GM19238 (cell line): ENCODE measurements around the gene ZNF70.

Source experiments
- DNase-seq: peaks from one replicate; pipeline ENCODE4 v3.0.0; 2011; ENCODE audit warnings: low spot score; ENCODE audit not compliant: insufficient read length

The ZNF70 gene

DNA sequence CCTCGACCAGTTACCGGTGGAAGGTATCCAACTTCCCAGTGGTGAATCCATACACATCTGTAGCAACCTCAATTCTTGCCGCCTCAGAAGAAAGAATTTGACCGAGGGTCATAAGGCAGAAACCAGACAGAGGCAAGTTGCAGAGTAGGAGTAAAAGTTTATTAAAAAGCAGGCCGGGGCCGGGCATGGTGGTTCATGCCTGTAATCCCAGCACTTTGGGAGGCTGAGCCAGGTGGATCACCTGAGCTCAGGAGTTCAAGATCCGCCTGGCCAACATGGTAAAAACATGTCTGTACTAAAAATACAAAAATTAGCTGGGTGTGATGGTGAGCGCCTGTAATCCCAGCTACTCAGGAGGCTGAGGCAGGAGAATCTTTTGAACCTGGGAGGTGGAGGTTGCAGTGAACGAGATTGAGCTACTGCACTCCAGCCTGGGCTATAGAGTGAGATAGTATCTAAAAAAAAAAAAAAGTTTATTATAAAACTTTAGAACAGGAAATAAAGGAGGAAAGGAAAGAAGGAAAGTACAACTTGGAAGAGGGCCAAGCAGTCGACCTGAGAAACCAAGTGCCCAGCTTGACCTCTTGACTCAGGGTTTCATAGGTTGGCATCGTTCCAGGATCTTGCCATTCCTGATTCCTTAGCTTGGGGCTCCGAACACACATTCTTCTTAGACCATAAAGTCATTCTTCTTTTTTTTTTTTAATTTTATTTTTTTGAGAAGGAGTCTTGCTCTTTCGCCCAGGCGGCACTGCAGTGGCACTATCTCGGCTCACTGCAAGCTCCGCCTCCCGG, 32.3 kb downstream of the ZNF70 start:
- no peak for DNase-seq

DNA sequence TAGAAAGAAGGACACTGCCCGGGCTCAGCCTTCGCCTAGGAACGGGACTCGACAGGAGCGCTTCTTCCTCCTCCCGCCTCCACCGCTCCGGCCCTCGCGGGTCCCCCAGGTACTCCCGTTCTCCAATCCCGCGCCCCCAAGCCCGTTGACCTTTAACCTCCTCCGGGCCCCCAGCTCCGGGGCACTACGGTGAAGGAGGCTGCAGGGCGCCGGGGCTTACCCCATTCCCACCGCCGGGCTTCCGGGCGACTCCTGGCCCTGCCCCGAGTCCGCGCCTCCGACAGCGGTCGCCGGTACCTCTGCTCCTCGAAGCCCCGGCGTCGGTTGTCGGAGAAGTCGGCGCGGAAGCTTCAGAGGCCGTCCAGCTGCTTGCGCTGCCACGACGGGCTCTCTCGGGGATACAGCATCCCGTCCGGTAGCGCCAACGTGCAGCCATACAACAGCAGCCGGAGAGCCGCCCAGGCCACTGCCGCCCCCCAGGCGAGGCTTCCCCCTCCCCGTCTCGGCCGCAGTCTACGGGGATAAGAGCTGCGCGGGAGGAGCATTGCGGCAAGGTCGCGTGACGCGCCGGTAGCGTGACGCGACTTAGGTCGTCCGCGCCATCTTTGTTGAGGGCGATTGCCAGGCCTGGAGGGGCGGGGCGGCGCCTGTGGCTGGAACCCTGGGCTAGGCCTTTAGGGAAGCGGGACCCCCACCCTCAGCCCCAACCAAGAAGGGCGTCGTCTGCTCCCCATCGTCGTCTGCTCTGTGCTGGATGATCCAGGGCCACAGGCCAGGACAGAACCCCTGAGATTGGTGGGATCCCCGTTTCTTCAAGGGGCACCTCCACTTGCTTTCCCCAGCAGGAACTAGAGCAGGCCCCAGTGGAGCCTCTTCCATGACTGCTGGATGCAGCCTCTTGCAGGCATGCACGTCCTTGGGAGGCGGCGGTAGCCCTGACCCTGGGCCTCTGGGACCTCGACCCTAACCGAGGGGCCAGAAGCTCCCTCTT, 33.8 kb downstream of the ZNF70 start:
- DNase-seq, result peak; percentile 85

DNA sequence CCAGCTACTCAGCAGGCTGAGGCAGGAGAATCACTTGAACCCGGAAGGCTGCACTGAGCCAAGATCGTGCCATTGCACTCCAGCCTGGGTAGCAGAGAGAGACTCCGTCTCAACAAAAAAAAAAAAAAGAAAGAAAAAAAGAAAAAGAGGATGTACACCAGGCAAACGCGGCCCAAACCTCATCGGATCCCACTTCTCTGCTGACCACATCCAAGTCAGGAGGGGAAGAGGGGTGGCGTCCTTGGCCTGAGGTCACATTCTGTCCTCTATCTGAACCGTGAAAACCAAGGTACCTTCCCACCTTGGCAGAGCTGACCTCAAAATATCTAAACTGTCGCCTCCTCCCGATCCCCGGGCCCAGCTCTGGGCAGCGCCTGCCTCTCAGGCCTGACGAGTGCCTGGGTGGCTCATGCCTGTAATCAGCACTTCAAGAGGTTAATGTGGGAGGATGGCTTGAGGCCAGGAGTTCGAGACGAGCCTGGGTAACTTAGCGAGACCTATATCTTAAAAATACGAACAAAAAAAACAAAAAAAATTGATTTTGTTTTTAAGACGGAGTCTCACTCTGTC, 35.0 kb downstream of the ZNF70 start:
- DNase-seq, result no peak

DNA sequence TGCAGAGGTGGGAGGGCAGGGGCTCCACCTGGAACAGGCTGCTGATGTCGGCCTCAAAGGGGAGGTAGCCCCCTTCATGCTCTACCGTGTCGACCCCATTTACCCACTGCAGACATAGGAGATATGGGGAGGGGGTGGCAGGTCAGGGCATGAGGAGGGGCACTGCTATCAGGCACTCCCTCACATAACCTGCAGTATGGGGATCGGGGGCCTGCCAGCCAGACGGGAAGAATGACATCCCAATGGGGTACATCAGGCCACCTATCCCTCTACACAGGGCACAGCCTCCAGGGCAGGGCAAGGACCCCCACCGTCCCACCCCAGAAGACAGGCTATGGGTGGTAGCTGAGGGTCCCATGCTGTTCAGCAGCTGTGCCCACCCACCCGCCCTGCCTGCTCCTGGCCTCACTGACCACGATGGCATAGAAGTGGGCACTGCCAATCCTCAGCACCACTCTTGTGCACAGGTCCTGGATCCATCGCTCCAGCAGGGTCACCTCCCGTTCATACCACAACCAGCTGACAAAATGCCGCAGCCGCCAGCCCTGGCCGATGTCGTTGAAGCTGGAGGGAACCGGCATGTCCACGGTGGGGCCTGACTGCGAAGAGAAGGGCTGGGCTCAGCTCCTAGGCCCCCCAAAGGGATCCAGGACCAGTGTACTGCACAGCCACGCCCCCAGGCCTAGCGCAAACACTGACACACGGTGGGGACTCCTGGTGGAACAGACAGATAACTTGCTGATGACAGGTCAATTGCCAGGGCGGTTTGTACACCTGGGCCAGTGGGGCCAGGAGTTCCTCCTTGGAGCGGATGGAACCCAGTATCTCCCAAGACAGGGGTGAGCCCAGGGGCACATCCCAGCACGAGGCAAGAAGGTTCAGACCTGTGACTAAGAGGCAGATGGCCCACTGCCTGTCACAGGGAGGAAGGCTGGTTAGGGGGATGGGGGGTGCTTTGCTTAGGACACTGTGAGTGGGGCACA, 36.0 kb downstream of the ZNF70 start:
- no peak for DNase-seq

DNA sequence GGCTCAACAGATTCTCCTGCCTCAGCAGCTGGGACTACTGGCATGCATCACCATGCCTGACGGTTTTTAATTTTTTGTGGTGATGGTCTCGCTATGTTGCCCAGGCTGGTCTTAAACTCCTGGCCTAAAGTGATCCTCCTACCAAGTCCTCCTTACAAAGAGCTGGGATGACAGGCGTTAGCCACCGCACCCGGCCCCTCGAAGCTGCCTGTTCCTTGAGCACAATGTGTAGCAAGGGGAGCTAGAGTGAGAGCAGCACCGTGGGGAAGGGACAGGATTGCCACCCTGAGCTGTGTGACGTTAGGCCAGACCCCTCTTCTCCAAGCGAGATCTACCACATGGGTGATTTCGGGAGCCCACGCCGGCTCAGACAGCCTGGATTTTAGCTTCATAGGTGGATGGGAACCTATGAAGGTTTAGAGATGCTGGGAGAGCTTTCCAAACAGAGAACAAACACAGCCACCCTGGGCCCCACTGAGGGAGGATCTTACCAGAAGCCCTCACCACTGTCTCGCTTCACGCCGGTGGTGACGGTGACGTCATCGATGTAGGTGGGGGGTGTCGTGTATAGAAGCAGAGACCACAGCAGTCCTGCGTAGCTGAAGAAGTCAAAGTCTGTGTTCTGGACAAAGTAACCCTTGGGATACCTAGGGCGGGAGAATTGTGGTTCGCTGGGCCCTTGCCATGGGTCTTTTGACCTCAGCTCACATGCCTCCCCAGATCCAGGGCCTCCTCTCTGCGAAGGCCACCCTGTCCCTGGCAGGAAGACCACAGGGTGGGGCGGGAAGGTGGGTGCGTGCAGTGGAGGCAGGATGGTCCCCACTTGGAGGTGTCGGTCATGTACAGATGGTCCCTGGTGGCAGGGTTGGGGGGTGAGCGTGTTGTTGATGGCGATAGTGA, 37.0 kb downstream of the ZNF70 start:
- DNase-seq, result no peak

DNA sequence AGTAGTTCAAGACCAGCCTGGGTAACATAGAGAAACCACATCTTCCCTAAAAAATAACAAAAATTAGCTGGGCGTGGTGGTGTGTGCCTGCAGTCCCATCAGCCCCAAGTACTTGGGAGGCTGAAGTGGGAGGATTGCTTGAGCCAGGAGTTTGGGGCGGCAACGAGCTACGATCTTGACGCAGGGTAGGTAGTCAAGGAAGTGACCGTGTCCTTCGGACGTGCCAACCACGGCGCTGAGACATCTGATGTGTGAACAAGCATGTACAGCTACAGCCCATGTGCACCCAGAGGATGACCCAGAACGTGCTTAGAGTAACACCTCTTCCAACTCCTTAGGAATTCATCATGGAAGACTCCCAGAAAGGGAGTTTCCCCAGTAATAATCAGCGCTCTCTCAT, 38.7 kb downstream of the ZNF70 start:
- DNase-seq, result no peak

DNA sequence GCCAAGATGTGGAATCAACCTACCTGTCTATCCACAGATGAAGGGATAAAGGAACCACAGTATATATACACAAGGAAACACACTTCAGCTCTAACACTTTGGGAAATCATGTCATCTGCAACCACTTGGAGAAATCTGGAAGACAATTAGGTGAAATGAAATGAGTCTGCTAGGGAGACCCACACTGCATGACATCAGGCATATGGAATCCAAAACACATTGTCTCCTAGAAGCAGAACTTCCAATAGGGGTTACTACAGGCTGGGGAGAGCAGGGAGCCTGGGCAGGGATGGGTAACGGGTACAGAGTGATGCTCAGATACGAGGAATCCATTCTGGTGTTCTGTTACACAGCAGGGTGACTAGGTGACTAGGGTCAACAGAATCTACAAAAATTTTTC, 41.8 kb downstream of the ZNF70 start:
- DNase-seq, result no peak

DNA sequence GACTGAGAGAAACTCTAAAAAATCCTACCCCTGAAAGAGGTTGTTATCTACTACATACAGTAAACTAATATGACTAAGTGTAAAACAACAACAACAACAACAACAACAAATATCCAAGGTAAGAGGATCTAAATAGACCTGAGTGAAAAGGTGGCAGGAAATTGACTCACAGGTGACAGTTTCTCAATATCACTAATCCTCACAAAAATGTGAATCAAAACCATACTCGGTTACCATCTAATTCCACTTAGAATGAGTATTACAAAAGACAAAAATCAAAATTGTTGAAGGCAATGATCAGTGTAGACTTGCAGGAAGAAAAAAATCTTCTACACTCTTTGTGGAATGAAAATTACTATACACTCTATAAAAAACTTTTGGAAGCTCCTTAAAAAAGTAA, 42.6 kb downstream of the ZNF70 start:
- no peak for DNase-seq

DNA sequence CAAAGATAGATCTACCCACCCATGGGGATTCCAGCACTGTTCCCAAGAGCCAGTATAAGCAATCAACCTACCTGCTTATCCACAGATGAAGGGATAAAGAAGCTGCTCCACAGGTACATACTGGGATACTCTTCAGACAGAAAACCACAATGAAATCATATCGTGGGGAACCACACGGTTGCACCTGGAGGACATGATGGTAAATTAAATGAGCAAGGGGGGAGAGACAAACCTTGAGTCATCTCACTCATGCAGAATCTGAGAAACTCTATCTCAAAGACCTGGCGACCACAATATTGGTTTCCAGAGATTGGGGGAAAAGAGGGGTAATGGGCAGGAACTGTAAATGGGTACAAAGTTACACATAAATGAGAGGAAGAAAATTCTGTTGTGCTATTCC, 45.6 kb downstream of the ZNF70 start:
- DNase-seq, result no peak

DNA sequence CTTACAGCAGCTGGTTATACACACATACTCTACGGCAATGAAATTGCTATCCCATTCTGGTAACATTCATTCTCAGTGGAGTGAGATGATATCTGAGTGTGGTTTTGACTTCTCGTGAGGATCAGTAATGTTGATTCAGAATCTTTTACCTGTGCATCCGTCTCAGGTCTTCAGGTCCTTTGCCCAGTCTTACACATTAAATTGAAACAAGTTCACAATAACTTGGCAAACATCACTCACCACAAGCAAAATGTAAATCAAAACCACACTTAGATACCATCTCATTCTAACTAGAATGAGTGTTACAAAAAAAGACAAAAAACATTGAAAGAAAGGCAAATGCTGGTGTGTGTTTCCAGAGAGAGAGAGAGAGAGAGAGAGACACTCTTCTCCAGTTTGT, 46.1 kb downstream of the ZNF70 start:
- no peak for DNase-seq

DNA sequence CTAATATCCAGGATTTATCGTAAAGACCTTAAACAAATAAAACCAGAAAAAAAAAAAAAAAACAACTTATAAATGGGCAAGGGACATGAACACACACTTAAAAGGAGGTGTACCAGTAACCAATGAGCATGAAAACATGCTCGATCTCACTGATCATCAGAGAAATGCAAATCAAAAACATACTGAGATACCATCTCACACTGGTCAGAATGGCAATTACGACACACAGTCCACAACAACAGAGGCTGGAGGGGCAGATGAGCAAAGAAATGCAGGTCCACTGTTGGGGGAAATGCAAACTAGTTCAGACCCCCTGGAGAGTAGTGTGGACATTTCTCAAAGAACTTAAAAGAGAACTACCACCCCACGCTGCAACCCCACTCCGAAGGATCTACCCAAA, 46.9 kb downstream of the ZNF70 start:
- no peak for DNase-seq

DNA sequence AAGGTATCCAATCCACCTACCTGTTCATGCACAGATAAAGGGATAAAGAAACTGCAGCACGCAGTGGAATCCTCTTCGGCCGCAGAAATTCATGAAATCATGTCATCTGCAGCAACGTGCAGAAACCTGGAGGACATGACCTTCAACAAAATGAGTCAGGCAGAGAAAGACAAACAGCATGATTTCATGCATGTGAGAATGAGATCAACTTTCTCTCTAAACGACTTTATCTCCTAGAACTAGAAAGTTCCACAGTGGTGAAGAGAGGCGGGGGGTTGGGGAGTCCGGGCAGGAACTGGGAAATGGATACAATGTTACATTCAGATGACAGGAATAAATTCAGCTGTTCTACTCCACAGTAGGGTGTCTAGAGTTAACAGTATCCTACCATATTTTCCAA, 50.2 kb downstream of the ZNF70 start:
- DNase-seq, result no peak

DNA sequence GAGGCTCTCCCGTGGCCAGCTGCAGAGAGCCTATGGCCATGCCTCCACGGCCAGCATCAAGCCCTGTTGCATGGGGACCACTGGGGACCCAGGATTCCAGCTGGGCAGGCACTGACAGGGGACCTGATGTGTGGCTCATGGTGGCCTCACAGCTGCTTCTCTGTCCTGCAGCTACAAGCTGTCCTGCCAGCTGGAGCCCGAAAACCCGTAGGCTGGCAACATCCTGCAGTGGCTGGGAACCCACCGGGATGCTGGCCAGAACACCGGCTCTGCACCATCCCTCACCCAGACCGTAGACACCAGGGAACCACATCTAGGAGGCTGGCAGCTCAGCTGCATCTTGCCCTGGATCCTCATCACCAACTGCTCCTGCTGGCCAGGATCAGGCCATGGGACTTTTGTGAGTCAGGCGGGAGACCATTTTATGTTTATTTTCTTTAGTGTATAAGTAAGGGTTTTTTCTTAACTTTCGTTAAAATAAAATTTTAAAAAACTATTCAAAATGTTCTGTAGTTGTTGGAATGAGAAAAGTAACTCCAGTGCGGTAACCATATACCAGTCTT, 52.2 kb downstream of the ZNF70 start:
- DNase-seq, result no peak

DNA sequence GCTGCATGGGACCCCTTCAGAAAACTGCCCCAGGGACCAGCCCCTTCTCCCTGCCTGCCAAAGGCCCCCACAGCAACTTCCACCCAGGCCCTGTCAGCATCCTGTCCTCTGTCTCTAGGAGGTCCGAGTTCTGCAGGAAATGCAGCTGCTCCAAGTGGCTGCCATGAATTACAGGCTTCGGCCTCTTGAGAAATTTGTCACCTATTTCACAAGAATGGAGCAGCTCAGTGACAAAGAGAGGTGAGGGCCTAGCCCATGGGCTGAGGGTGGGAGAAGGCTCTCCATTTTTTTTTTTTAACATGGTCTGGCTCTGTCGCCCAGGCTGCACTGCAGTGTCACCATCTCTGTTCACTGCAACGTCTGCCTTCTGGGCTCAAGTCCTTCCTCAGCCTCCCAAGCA, 52.8 kb downstream of the ZNF70 start:
- no peak for DNase-seq

DNA sequence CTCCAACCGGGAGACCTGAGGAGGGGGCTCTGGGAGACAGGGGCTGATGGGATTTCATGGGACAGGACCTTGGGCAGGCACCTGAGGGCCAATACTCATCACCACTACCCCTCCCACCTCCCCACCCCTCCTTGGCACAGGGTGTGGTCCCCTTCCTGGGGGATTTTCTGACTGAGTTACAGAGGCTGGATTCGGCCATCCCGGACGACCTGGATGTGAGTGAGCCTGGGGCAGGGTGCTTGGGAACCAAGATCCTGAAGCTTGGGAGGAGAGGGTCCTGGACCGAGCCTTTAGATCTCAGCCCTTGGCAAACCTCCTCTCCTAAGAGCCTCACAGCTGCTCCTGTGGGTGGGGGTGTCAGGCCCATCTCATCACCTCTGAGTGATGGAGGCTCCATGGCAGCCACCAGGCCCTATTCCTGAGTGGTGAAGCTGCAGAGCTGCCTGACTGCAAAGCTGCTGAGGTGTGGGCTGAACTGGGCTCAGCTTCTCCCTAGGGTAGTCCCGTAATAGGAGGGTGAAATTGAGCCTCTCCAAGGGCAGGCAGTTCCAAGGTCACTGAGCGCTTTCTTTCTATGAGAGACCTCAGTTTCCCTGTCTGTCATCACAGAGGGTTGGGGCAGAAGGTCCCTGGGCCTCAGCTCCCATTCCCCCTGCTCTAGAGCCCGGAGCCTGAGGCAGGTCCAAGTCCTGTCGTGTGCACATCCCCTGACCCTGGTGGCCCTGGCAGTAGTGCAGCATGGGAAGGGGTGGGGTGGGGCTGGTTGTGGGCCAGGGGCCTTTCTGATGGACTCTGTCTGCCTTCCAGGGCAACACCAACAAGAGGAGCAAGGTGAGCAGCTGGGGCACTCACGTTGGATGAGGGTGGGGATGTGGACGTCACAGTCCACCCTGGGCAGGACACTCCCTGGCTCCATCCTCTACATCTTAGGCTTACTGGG, 53.6 kb downstream of the ZNF70 start:
- DNase-seq, result no peak

DNA sequence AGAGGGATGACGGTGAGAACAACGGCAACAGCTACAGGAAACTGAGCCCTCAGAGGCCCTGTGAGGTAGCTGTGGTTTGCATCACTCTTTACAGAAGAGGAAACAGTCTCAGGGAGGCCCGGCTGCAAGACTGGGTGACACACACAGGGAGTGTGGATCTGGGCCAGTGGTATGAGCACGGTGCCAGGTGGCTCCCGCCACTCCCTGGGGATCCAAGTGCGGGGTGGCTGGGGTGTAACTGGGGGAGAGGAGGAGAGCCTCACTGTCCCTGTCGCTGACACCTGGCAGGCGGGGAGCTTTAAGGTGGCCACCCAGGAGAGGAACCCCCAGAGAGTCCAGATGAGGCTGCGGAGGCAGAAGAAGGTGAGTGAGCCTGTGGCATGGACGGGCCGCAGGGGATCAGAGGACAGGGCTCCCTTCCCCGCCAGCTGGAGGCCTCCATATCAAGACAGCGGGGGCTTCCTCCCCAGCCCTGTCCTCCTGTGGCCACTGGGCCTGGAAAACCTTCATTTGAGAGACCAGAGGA, 54.5 kb downstream of the ZNF70 start:
- peak; percentile 74 for DNase-seq

DNA sequence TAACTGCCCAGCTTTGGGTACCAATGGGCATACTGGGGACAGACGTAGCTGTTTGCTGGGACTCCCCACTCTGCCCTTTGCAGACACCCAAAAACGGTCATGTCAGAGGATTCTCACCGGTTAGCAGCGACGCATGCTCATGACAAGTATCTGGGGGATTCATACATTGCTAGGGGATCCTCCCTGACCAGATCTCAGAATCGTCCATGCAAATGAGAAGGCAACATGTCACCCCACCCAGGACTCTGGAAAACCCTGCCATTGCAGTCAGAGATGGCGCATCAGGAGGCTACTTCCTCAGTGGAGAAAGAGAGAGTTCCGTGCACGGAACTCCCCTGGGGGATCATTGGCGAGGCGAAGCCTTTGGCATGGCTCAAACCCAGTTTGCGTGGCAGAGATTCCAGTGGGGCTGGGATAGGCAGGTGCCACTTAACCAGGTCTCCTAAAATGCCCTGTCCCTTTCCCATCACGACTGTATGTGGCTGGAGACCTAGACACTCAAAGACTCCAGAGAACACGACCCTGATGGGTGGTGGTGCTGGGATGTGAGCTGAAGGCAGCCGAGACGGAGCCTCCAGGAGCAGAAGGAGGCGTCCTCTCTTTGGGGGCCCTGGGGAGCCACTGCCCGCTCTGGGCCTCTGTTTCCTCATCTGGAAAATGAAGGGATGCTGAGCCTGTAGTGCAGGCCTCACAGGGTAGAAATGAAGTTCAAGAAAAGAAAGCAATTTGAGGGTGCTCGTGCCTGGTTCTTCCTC, 55.2 kb downstream of the ZNF70 start:
- no peak for DNase-seq
